ENCODE data around the gene SLC25A34.

DNA sequence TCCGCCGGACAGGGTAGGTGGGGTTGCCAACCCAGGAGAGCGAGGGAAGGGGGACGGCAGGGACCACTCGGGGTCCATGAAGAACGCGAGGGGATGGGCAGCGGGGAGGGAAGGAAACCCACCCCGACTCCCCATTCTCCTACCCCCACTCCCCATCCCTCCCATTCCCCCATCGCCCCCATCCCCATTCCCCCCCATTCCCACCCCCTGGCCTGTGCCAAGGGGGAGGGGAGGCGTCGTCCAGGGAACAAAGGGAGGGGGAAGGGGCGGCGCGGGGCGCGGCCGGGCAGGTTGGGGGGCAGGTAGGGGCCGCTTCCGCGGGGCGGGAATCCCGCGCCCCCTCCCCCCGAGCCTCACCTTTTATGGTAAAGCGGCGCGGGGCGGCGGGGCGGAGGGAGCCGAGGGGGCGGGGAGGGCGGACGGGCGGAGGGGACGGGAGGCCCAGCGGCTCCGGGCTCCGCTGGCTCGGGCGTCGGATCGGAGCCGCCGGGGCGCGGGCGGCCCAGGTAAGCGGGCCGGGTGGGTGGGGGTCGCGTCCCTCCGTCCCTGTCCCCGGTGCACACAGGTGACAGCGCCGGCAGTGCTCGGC, 22.4 kb downstream of the SLC25A34 start, which contains the start of gene FBLIM1:
- TF ChIP-seq, protein P1, sequence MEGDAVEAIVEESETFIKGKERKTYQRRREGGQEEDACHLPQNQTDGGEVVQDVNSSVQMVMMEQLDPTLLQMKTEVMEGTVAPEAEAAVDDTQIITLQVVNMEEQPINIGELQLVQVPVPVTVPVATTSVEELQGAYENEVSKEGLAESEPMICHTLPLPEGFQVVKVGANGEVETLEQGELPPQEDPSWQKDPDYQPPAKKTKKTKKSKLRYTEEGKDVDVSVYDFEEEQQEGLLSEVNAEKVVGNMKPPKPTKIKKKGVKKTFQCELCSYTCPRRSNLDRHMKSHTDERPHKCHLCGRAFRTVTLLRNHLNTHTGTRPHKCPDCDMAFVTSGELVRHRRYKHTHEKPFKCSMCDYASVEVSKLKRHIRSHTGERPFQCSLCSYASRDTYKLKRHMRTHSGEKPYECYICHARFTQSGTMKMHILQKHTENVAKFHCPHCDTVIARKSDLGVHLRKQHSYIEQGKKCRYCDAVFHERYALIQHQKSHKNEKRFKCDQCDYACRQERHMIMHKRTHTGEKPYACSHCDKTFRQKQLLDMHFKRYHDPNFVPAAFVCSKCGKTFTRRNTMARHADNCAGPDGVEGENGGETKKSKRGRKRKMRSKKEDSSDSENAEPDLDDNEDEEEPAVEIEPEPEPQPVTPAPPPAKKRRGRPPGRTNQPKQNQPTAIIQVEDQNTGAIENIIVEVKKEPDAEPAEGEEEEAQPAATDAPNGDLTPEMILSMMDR (IDR thresholded peaks at IDR 0.05): no peak
- no peak for TF ChIP-seq POLR2A (IDR thresholded peaks at IDR 0.05)
